Loucy (cell line): ENCODE data around the gene BCL2L1.
A peak's percentile ranks its signal among the peaks of the same experiment; 100 is the strongest.

Experiments used
- H2AFZ ChIP-seq: fragments of 200-600 bp; sonication (generic); 2 replicates; pipeline ENCODE4 v1.6.0; 2016; ENCODE audit warnings: antibody characterized with exemption, mild to moderate bottlenecking, low read length, moderate library complexity
- H3F3A ChIP-seq: fragments of 200-600 bp; 2 replicates; pipeline ENCODE4 v1.6.0; 2016; ENCODE audit warnings: antibody characterized with exemption, low read depth, mild to moderate bottlenecking
- H3K27me3 ChIP-seq: fragments of 200-600 bp; sonication (generic); 2 replicates; pipeline ENCODE4 v1.6.1; 2014; ENCODE audit warnings: low read length, mild to moderate bottlenecking; ENCODE audit not compliant: insufficient read depth, poor library complexity, severe bottlenecking
- H3K36me3 ChIP-seq: fragments of 200-600 bp; sonication (generic); 2 replicates; pipeline ENCODE4 v1.6.1; 2016; ENCODE audit warnings: low read length; ENCODE audit not compliant: insufficient read depth
- H3K4me1 ChIP-seq: fragments of 200-600 bp; sonication (generic); 2 replicates; pipeline ENCODE4 v1.5.1; 2014; ENCODE audit warnings: low read length, mild to moderate bottlenecking; ENCODE audit not compliant: insufficient read depth, poor library complexity, severe bottlenecking
- H3K4me2 ChIP-seq: fragments of 200-600 bp; sonication (generic); 2 replicates; pipeline ENCODE4 v1.6.0; 2014; ENCODE audit warnings: antibody characterized with exemption, low read length, low read depth, mild to moderate bottlenecking; ENCODE audit not compliant: poor library complexity, severe bottlenecking
- H3K4me3 ChIP-seq: fragments of 200-600 bp; sonication (generic); 2 replicates; pipeline ENCODE4 v1.5.1; 2014; ENCODE audit warnings: low read length, mild to moderate bottlenecking, mixed read lengths; ENCODE audit not compliant: poor library complexity, severe bottlenecking
- H3K79me2 ChIP-seq: fragments of 200-600 bp; sonication (generic); 2 replicates; pipeline ENCODE4 v1.6.1; 2014; ENCODE audit warnings: low read length; ENCODE audit not compliant: insufficient read depth
- H3K9ac ChIP-seq: fragments of 200-600 bp; sonication (generic); 2 replicates; pipeline ENCODE4 v1.6.0; 2014; ENCODE audit warnings: mild to moderate bottlenecking, low read depth, low read length, moderate library complexity; ENCODE audit not compliant: poor library complexity, severe bottlenecking
- H3K9me2 ChIP-seq: fragments of 200-600 bp; sonication (generic); replicated peaks from 2 replicates; pipeline ENCODE4 v1.6.1; 2016; ENCODE audit warnings: low read depth, low read length, mixed read lengths
- H3K9me3 ChIP-seq: fragments of 200-600 bp; sonication (generic); 2 replicates; pipeline ENCODE4 v1.6.1; 2014; ENCODE audit warnings: mild to moderate bottlenecking, antibody characterized with exemption, low read length, low read depth; ENCODE audit not compliant: insufficient read depth
- H4K20me1 ChIP-seq: fragments of 200-600 bp; sonication (generic); 2 replicates; pipeline ENCODE4 v1.6.0; 2014; ENCODE audit warnings: antibody characterized with exemption, low read length, mild to moderate bottlenecking; ENCODE audit not compliant: insufficient read depth, poor library complexity, severe bottlenecking
- EZH2phosphoT487 ChIP-seq: fragments of 200-600 bp; IDR thresholded peaks from 2 replicates; pipeline ENCODE4 v1.6.1; 2018; ENCODE audit warnings: antibody characterized with exemption, mild to moderate bottlenecking, moderate library complexity, borderline replicate concordance
- TF ChIP-seq, protein P1 (sequence below): fragments of 200-600 bp; sonication (generic); conservative IDR thresholded peaks from 2 replicates; pipeline ENCODE4 v1.5.1; 2014; ENCODE audit warnings: mild to moderate bottlenecking, antibody characterized with exemption, low read length

The BCL2L1 gene

DNA sequence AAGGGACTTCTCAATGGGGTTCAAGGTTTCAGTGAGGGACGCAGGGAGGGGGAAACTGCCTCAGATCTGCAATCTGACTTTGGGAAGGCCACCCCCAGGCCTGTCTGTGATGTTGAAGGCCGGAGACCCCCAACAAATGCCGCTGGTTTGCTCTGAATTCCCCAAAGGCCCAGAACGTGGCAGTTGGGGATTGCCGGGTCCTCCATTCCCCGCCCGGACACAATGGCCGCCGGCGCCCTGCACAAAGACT is 326 bp upstream of the BCL2L1 start:
- Histone ChIP-seq H3K4me2 (peak overlapping the region; percentile 98), H4K20me1 (peaks cover 27% of the 10 kb centered on the region), H3K9me2 (no peaks in the 10 kb centered on the region), H3K4me3 (peak overlapping the region; percentile 81), H3K36me3 (no peaks in the 10 kb centered on the region), H3K9ac (peak overlapping the region; percentile 99), H3K79me2 (peaks cover 47% of the 10 kb centered on the region), H3K4me1 (peaks cover 27% of the 10 kb centered on the region), H2AFZ (peak overlapping the region; percentile 92), H3F3A (no peaks in the 10 kb centered on the region), H3K9me3 (no peaks in the 10 kb centered on the region), H3K27me3 (no peaks in the 10 kb centered on the region)
- TF ChIP-seq, protein P1, sequence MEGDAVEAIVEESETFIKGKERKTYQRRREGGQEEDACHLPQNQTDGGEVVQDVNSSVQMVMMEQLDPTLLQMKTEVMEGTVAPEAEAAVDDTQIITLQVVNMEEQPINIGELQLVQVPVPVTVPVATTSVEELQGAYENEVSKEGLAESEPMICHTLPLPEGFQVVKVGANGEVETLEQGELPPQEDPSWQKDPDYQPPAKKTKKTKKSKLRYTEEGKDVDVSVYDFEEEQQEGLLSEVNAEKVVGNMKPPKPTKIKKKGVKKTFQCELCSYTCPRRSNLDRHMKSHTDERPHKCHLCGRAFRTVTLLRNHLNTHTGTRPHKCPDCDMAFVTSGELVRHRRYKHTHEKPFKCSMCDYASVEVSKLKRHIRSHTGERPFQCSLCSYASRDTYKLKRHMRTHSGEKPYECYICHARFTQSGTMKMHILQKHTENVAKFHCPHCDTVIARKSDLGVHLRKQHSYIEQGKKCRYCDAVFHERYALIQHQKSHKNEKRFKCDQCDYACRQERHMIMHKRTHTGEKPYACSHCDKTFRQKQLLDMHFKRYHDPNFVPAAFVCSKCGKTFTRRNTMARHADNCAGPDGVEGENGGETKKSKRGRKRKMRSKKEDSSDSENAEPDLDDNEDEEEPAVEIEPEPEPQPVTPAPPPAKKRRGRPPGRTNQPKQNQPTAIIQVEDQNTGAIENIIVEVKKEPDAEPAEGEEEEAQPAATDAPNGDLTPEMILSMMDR = peak; percentile 23
- no peak for TF ChIP-seq EZH2phosphoT487

DNA sequence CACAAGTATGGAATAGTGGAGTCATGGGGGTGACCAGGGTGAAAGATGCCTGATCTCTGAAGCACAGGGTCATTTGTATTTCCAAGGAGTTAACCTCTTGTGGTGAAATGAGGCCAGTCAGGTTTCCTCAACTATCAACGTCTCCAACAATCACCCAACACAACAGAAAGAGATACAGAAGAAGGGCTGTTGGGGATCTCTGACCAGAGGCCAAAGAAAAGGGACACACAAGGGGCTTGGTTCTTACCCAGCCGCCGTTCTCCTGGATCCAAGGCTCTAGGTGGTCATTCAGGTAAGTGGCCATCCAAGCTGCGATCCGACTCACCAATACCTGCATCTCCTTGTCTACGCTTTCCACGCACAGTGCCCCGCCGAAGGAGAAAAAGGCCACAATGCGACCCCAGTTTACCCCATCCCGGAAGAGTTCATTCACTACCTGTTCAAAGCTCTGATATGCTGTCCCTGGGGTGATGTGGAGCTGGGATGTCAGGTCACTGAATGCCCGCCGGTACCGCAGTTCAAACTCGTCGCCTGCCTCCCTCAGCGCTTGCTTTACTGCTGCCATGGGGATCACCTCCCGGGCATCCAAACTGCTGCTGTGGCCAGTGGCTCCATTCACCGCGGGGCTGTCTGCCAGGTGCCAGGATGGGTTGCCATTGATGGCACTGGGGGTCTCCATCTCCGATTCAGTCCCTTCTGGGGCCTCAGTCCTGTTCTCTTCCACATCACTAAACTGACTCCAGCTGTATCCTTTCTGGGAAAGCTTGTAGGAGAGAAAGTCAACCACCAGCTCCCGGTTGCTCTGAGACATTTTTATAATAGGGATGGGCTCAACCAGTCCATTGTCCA is 1.0 kb downstream of the BCL2L1 start:
- Histone ChIP-seq H3K9ac (peak overlapping the region; percentile 99), H3K79me2 (peaks cover 60% of the 10 kb centered on the region), H3K4me1 (peaks cover 41% of the 10 kb centered on the region), H3K36me3 (no peaks in the 10 kb centered on the region), H3K9me2 (no peaks in the 10 kb centered on the region), H3K27me3 (no peaks in the 10 kb centered on the region), H3F3A (no peaks in the 10 kb centered on the region), H2AFZ (no peak overlapping the region), H4K20me1 (peaks cover 40% of the 10 kb centered on the region), H3K4me3 (peak overlapping the region; percentile 81), H3K9me3 (no peaks in the 10 kb centered on the region), H3K4me2 (peak overlapping the region; percentile 98)
- no peak for TF ChIP-seq EZH2phosphoT487
- TF ChIP-seq, protein P1 = no peak

DNA sequence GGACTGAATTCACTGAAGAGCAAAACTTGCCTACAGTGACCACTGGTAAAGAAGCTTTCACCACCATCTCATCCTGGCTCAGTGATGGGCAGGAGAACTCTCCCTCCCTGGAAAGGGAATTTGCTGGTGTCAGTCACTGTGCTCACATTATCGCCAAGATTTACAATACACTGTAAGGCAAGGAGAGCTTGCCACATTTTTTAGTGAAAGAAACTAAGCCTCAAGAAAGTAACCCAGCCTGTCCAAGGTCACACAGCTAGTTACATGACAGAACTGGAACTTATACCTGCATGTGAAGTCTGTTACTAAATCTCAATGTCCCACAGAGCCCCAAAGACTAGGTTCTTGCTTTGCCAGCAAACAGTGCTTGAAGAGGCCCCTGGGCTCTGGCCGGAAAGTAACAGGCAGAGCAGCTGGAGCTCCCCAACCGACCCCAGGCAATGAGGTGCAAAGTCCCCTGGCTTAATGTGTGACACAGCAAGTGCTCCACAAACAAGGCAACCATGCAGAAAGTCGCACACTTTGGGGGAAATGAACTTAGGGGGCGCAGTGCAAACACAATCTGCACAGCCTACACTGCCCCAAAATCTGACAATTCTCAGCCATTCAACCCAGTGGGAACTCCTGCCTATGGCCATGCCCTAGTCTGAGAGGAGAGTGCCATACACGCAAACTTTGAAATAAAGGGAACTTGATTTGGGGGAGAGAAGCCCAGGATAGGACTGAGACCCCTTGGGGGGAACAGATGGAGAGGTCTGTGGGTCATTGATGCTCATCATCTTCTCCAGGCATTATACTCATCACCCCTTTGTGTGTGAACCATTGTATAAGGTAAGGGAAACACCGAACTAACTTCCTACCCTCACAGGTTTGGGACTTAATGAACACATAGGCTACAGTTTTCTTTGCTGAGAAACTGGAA is 1.9 kb downstream of the BCL2L1 start:
- Histone ChIP-seq H4K20me1 (peaks cover 49% of the 10 kb centered on the region), H3F3A (no peaks in the 10 kb centered on the region), H3K4me1 (peaks cover 50% of the 10 kb centered on the region)

More for the DNA sequence above, 1.9 kb downstream of the BCL2L1 start:
- no peak for TF ChIP-seq EZH2phosphoT487
- TF ChIP-seq, protein P1 = peak; percentile 53; the same call in 1 of the 2 replicates
- Histone ChIP-seq H3K4me2 (peak overlapping the region; percentile 98), H3K9ac (peak overlapping the region; percentile 99), H3K36me3 (no peaks in the 10 kb centered on the region), H3K9me3 (no peaks in the 10 kb centered on the region), H3K27me3 (no peaks in the 10 kb centered on the region), H3K9me2 (no peaks in the 10 kb centered on the region), H3K4me3 (peak overlapping the region; percentile 81), H3K79me2 (peaks cover 69% of the 10 kb centered on the region), H2AFZ (no peak overlapping the region)
